ENCODE data around the gene FIP1L1.

Gene FIP1L1

DNA sequence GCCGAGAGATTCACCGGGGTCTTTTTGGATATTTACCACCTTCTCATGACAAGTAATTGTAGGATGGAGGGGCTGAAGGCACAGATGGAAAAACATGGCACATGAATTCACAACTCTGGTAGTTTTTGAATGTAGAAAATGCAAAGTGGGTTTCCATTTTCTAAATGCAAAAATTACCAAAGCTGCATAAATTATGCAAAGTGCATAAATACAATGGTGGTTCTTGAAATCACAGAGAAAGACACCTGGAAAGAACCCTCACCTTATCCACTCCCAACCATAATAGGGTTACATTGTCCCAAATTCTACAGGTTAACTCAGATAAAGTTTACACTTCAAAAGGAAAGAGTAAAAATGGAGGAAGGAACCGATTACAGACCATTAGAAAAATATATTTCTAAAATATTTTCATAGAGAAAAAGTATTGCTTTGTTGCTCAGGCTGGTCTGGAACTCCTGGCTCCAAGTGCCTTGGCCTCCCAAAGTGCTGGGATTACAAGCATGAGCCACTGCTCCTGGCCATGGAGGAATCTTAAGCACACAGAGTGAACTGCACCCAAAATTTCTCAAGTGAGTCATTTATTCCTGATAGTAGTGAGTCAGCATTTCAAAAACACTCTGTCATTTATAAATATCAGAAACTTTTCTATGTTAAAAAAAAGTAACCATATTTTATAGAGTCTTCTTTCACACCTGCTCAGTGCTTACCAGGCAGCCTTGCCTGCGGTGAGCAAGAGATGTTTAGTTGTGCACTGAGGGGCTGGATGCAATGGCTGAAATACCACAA, 101.4 kb downstream of the FIP1L1 start:
- TF ChIP-seq CTCF (IDR thresholded peaks at IDR 0.05): no peak
- no peak overlapping the region for H3K27ac ChIP-seq

DNA sequence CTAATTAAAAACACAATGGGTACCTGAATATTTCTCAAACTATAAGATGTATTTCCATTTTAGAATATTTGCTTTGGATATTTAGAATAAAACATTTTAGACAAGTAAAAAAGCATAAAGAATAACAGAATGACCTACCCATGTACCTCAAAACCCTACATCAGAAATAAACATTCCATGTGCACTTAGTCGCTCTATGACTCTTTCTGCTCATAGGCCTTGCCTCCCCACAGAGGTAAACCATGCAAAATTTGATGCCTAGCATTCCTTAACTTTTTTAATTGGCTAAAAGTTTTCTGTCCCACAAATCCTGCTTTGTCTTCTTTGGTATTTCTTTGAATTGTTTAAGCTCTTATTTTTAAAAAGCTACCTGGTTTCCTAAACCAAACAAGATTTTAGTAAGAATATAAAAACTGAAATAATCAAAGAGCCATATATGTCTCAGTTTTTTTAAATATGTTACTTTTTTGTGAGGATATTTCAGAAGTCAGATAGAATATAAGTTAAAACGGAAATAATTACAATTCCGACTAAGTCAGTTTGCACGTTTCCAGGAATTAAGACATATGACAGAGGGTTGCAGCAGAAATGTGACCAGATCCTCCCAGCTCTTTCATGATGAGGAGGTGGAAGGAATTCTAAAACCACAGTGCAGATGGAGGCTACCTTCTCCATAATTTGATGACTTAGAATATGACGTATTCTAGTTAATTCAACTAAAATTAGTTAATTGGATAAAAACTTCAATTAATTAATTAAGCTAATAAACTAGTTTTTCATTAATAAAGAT, 102.5 kb downstream of the FIP1L1 start:
- no peak for TF ChIP-seq CTCF (IDR thresholded peaks at IDR 0.05)
- Histone ChIP-seq H3K27ac (no peak overlapping the region), H3K36me3 (no peaks in the 10 kb centered on the region)

More for the DNA sequence above, 101.4 kb downstream of the FIP1L1 start:
- no peaks in the 10 kb centered on the region for H3K27me3 ChIP-seq
- H3K4me3 ChIP-seq (ENCODE audit: low read depth in 1 of 2, low read length in 1 of 2): no peak overlapping the region
- H3K36me3 ChIP-seq: no peaks in the 10 kb centered on the region
- no peaks in the 10 kb centered on the region for H3K9me3 ChIP-seq
- H3K4me1 ChIP-seq (ENCODE audit: control insufficient read depth in 1 of 2, insufficient read depth in 1 of 2, low read depth in 1 of 2, low read length in 1 of 2): no peaks in the 10 kb centered on the region

GRCh38 chr4:53480909-53481308, 103.5 kb downstream of the FIP1L1 start:
- TF ChIP-seq CTCF (IDR thresholded peaks at IDR 0.05): no peak
- Histone ChIP-seq H3K4me1 (ENCODE audit: control insufficient read depth in 1 of 2, insufficient read depth in 1 of 2, low read depth in 1 of 2, low read length in 1 of 2) (no peaks in the 10 kb centered on the region), H3K27ac (no peak overlapping the region)

More for the DNA sequence above, 102.5 kb downstream of the FIP1L1 start:
- no peak overlapping the region for H3K4me3 ChIP-seq (ENCODE audit: low read depth in 1 of 2, low read length in 1 of 2)
- no peaks in the 10 kb centered on the region for H3K4me1 ChIP-seq (ENCODE audit: control insufficient read depth in 1 of 2, insufficient read depth in 1 of 2, low read depth in 1 of 2, low read length in 1 of 2)
- no peaks in the 10 kb centered on the region for H3K9me3 ChIP-seq
- H3K27me3 ChIP-seq: no peaks in the 10 kb centered on the region

GRCh38 chr4:53481586-53481985, 104.1 kb downstream of the FIP1L1 start:
- Histone ChIP-seq H3K36me3 (no peaks in the 10 kb centered on the region), H3K9me3 (no peaks in the 10 kb centered on the region), H3K27ac (no peak overlapping the region), H3K27me3 (peaks cover 6% of the 10 kb centered on the region), H3K4me3 (ENCODE audit: low read depth in 1 of 2, low read length in 1 of 2) (no peak overlapping the region), H3K4me1 (ENCODE audit: control insufficient read depth in 1 of 2, insufficient read depth in 1 of 2, low read depth in 1 of 2, low read length in 1 of 2) (no peaks in the 10 kb centered on the region)
- no peak for TF ChIP-seq CTCF (IDR thresholded peaks at IDR 0.05)

More at GRCh38 chr4:53480909-53481308, 103.5 kb downstream of the FIP1L1 start:
- peaks cover 6% of the 10 kb centered on the region for H3K27me3 ChIP-seq
- no peaks in the 10 kb centered on the region for H3K9me3 ChIP-seq
- no peak overlapping the region for H3K4me3 ChIP-seq (ENCODE audit: low read depth in 1 of 2, low read length in 1 of 2)
- H3K36me3 ChIP-seq: no peaks in the 10 kb centered on the region

GRCh38 chr4:53483250-53483649, 105.8 kb downstream of the FIP1L1 start:
- H3K36me3 ChIP-seq: no peaks in the 10 kb centered on the region
- no peak overlapping the region for H3K27ac ChIP-seq
- no peaks in the 10 kb centered on the region for H3K4me1 ChIP-seq (ENCODE audit: control insufficient read depth in 1 of 2, insufficient read depth in 1 of 2, low read depth in 1 of 2, low read length in 1 of 2)
- peaks cover 10% of the 10 kb centered on the region for H3K27me3 ChIP-seq
- no peaks in the 10 kb centered on the region for H3K9me3 ChIP-seq
- H3K4me3 ChIP-seq (ENCODE audit: low read depth in 1 of 2, low read length in 1 of 2): no peak overlapping the region
- TF ChIP-seq CTCF (IDR thresholded peaks at IDR 0.05): no peak

Measured in neutrophil (primary cell).